HG02852 (cell line): Measurements from ENCODE around the gene IL12RB1.
"Not testable (repeated sequence)": the region's sequence is repeated elsewhere in the genome, so short reads cannot be mapped to it uniquely, and the experiment has no call there.

Experiments used
- ATAC-seq: cut with Tn5 transposase; IDR thresholded peaks from one replicate; pipeline ENCODE4 v1.9.1; 2021; ENCODE audit warnings: mild to moderate bottlenecking, moderate library complexity; ENCODE audit not compliant: unreplicated experiment

The IL12RB1 gene

DNA sequence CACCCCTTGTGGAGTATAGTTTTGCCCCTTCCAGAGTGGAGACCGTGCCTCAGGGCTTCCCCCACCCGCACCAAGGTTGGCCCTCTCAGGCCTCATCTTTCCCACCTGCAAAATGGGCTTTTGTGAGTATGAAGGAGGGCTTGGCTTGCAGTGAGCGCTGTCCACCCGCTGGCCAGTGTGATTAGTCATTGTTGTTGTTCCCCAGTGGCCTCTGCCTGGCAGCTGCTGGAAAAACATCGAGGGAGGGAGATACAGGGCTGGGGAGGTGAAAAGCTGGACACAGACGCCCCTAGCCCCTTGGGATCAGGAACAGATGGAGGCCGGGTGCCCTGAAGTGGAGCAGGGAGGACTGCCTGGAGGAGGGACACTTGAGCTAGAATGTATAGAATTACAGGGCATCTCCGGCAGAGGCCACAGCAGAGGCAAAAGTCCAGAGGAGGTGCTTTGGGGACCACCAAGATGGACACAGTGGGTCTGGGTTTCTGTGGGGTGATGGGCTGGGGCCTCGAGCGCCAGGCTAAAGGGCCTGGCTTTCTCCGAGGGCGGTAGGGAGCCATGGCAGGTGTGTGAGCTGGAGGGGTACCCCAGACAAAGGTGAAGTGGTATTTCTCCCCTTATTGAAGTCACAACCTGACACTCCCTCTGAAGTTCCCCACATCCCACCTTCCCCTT lies 3.9 kb upstream of the IL12RB1 start:
- no peak for ATAC-seq

DNA sequence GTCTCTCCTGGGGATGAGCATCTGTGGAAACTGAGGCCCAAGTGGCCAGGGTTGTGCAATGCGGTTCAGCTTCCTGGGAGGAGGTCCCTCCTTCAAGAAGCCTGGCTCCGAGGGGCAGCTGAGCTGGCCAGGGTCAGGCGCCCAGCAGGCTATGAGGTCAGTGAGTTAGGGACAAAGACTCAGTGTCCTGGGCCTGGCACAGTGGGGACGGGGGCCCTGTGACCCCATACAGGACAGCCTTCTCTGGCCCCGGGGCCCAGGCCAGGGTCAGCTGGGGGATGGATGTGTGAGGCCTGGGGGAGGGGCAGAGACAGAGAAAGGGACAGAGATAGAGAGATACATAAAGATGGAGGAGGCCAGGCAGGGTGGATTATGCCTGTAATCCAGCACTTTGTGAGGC lies 3.0 kb upstream of the IL12RB1 start:
- no peak for ATAC-seq

DNA sequence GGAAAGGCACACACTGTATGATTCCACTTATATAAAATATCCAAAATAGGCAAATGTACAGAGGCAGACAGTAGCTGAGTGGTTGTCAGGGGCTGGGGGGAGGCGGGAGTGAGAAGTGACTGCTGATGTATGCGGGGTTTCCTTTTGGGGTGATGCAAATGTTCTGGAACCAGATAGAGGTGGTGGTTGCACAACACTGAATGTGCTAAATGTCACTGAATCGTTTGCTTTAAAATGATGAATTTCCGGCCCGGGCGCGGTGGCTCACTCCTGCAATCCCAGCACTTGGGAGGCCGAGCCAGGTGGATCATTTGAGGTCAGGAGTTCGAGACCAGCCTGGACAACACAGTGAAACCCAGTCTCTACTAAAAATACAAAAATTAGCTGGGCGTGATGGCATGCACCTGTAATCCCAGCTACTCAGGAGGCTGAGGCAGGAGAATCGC lies 2.4 kb upstream of the IL12RB1 start:
- ATAC-seq, result not testable (repeated sequence)

DNA sequence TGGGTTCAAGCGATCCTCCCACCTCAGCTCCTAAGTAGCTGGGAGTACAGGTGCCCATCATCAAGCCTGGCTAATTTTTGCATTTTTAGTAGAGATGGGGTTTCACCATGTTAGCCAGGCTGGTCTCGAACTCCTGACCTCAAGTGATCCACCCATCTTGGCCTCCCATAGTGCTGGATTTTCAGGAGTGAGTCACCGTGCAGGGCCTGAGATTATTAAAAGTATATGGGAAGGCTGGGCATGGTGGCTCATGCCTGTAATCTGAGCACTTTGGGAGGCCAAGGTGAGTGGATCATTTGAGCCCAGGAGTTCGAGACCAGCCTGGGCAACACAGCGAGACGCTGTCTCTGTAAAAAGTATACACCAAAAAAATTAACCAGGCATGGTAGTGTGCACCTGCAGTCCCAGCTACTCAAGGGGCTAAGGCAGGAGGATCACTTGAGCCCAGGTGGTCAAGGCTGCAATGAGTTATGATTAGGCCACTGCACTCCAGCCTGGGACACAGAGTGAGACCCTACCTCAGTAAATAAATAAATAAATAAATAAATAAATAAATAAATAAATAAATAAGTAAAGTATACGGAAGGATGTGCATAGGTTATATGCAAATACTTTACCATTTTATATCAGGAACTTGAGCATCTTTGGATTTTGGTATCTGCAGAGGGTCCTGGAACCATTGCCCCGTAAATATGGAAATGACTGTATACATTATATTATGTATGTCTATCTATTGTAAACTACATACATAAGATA lies 854 bp downstream of the IL12RB1 start:
- no peak for ATAC-seq

DNA sequence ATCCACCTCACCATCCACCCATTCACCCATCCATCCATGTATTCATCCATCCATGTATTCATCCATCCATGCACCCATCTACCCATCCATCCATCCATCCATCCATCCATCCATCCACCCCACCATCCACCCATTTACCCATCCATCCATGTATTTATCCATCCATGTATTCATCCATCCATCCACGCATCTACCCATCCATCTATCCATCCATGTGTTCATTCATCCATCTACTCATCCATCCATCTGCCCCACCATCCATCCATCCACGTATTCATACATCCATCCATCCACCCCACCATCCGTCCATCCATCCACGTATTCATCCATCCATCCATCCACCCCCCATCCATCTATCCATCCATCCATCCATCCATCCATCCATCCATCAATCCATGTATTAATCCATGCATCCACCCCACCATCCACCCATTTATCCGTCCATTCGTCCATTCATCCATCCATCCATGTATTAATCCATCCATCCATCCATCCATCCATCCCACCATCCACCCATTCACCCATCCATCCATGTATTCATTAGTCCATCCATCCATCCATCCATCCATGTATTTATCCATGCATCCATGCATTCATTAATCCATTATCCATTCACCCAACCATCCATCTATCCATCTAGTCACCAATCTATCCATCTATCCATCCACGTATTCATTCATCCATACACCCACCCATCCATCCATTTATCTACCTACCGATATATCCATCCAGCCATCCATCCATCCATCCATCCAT lies 2.6 kb downstream of the IL12RB1 start:
- no peak for ATAC-seq

DNA sequence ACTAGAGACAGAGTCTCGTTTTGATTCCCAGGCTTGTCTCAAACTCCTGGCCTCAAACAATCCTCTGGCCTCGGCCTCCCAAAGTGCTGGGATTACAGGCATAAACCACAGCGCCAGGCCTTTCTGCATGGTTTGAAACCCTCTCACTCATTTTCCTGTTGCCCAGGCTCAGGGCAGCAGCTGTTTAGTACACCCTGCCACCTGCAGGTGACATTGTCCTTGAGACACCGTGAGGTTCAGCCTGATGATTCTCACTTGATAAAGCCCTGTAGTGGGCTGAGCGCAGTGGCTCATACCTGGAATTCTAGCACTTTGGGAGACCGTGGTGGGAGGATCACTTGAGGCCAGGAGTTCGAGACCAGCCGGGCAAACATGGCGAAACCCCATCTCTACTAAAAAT lies 12.5 kb downstream of the IL12RB1 start:
- ATAC-seq, result no peak

DNA sequence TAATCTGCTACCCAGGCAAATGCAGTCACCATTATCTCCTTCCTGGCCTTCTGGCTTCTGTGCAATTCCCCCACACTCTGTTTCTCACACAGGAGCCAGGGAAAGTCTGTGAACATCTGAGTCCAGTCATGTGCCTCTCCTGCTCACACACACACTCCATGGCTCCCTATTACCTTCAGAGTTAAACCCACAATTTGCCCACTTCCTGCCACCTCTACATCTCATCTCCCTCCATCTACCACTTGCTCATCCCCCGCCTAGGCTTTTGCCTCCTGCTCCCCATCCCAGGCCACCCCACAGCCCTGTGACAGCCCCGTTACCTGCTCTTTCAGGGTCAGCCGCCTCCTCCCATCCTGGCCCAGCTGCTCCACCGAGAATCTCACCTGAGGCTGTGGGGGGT lies 13.5 kb downstream of the IL12RB1 start:
- no peak for ATAC-seq

DNA sequence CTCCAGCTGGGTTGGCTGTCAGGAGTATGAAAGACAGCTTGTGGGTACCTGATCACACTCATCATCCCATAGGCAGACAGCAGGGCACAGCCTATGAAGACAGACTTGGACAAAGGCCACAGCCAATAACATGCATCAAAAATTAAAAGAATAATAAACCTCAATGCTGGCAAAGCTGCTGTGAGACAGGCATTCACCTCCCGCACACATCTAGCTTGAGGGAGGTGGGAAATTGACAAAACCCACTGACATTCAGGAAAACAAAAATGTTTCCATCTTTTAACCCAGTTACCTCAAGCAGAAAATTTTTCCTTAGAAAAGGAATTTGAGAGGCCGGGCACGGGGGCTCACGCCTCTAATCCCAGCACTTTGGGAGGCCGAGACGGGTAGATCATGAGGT lies 14.4 kb downstream of the IL12RB1 start:
- ATAC-seq, result no peak

DNA sequence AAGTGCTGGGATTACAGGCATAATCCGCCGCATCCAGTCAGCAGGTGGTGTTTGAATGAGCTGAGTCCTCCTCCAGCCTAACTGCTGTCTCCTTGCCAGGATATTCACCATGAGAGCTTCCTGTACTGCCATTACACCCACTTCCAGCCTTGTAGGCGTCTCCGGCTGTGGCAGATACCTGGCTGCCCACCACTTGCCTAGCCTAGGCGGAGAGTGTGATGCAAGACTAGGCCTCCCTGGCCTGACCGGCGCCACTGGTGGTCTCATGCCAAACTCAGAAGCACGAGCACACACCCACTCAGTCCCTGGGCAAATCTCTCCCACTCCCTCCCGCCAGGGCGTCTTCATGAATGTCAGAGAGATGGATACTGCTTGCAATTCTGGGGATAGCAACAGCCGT lies 16.6 kb downstream of the IL12RB1 start:
- no peak for ATAC-seq

DNA sequence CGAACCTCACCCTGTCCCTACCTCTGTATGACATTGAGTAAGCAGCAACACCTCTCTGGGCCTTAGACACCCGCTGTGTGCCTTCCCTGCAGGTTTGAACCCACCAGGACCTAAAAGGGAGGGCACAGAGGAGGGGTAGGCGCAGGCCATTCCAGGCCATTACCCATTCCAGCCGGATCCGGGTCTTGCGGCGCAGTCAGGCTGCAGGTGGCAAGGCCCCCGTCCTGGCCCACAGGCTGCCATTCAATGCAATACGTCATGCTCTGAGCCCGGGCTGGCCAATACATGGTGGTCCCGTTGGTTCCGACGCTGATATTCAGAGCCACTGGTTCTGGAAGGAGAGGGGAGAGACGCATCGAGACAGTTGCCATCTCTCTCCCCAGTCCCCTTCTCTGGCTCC lies 17.4 kb downstream of the IL12RB1 start:
- ATAC-seq, result no peak

DNA sequence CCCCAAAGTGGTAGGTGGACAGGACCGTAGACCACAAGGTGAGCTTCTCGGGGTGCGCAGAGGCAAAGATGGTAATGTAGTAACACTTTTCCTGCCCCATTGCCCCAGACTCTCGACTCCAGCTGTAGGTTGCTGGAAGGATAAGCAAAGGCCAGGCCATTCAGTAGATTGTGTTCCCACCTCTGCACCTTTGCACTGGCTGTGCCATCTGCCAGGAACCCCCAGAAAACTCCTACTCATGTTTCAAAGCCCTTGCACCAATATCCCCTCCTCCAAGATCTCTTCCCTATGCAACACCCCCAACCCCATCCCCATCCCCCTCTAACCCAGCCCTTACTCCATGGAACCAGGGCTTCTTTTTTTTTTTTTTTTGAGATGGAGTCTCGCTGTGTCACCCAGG lies 18.3 kb downstream of the IL12RB1 start:
- ATAC-seq, result no peak

DNA sequence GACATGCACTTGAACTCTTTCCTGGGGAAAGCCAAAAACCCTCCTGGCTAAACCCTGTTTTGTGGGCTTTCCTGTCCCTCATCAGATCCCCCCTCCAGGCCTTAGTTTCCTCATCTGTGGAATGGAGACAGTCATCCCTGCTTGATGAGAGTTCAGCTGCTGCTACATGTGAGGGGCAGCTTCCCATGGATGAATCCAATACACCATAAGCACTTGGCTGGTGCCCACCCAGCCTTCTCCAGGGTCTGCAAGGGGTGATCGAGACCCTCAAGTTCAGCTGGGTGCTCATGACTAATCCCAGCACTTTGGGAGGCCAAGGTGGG lies 21.6 kb downstream of the IL12RB1 start:
- no peak for ATAC-seq

DNA sequence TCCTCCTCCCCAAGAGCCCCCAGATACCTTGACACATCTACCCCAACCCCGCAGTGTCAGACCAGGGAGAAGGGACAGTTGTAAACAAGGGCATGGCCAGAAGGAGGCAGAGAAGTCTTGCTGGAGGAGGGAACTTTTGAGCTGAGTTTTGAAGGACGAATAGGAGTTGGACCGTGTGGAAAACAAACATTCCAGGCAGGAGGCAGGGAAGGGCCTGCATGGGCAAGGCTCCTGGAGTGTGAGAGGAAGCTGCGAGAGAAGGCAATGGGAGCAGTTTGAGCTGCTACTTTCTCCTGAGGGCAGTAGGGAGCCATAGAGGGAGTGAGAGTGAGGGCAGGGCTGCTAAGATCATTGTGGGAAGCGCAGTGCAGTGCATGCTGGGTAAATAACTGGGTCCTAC lies 23.3 kb downstream of the IL12RB1 start:
- ATAC-seq, result no peak

DNA sequence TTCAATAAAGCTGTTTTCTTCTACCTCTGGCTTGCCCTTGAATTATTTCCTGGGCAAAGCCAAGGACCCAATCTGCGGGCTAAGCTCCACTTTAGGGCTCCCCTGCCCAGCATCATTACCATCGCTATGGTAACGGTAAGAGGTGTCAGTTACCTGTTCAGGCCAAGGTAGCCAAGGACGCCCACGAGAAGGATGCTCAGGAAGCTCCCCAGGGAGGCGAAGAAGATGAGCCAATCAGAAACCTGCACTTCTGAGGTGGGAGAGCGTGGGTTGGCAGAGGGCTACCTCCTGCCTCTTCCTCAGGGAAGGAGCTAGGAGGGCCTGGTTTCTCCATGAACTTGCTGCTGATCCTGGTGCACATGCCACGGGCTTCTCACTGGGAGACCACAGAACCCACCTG lies 24.7 kb downstream of the IL12RB1 start:
- ATAC-seq, result no peak

DNA sequence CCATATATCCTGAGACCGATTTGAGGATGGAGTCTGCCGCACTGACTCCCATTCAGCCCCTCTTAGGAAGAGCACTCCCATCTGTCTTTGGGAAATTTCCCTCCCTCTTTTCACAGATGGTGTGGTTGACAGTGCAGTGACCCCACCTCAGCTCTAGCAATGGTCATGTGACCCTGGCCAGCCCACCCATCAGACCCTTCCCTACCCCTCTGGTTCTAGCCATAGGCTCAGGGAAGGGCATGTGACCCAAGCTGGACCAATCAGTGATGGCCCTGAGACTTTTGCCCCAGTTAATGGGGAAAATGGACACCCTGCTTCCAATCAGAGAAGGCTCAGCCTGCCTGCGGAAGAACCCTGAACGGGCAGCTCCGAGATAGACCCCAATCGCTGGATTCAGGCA lies 26.3 kb downstream of the IL12RB1 start:
- ATAC-seq, result no peak

DNA sequence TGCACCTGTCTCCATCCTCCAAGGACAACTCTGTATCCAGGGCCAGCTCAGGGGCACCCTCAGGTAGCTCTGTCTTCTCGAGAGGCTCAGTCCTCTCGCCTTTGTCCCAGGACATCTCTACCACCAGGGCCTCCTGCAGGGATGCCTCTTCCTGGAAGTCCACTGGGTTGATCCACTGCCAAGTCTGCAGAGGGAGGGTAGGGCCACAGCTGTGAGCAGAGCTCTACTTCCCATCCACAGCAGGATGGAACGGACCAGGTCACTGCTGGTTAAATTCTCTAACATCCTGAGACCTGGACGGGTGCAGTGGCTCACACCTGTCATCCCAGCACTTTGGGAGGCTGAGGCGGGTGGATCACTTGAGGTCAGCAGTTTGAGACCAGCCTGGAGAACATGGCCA lies 26.8 kb downstream of the IL12RB1 start:
- ATAC-seq, result no peak

DNA sequence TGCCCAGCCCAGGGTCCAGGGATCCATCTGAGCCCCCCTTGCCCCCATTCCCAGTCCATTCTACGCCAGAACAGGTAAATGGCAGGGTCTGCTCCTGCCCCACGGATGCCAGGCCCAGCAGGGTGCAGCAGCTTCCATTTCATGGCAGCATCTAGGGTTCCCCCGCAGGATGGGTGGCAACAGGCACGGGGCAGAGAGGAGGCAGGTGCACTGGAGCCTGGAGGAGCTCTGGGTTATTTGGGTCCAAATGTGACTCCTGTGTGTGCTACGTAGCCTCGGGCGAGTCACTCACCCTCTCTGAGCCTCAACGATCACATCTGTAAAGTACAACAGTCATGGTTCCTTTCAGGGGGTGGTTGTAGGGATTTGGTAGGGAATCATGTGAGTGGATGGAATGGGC lies 27.4 kb downstream of the IL12RB1 start:
- no peak for ATAC-seq

DNA sequence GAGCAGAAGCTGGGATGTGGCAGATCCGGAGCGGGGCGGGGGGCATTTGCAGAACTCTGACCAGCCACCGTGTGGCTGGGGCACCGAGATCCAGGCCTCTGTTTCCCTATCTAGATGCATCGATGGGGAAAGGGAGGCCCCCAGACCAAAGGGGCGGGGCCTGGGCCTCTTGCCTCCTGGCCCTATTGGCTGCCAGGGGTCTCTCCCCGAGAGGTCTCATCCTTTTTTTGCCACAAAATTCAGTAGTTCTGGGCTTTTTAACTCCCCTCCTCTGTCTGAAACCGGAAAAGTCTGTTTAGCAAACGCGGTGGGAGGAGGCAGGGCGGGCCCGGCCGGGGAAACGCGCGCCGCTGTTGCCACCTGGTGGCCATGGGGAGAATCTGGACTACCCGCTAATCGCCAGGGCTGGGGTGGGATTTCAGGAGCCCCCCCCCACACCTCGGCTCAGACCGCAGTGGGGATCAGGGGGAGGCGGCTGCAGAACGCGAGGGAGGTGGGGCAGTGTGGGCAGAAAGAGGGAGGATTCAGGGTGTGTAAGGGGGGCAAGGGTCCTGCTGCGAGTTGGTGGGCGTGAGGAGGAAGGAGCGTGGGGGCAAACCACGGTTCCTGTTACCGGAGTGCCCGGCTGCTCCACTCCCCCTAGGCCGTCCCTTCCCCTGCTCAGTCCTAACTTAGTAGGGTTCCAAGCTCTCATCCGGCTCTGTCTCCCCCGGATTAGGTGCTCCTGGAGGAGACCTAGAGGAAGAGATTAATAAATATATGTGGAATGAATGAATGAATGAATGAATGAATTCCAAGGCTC lies 28.3 kb downstream of the IL12RB1 start:
- no peak for ATAC-seq

DNA sequence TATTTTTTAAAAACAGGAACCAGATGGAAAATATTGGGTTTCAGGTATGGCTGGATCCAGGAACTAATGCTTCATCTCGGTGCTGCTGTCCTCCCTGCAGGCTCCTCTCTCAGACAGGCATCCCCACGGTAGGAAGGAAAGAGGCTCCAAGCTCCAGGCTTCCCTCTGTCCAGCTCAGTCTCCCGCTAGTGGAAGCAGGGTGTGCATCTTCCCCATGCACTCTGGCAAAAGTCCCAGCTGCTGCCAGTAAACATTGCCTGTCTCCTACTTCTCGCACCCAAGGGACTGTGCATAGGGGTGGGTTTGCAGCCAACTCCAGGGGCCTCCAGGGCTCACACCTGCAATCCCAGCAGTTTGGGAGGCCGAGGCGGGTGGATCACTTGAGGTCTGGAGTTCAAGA lies 29.2 kb downstream of the IL12RB1 start:
- no peak for ATAC-seq

DNA sequence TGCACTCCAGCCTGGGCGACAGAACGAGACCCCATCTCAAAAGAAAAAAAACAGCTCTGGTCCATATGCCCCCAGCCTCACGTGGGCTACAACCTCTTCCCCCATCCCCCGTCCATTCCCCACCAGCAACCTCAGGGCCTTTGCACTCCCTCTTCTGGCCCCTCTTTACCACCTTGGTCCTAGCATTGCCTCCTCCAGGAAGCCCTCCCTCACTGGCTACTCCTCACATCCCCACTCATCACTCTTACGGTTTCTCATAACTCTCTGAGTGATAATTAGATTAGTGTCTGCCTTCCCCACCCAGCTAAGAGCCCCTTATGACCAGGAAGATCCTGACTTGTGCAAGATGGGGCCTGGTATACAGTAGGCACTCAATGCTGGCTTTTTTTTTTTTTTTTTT lies 30.8 kb downstream of the IL12RB1 start:
- ATAC-seq, result no peak

DNA sequence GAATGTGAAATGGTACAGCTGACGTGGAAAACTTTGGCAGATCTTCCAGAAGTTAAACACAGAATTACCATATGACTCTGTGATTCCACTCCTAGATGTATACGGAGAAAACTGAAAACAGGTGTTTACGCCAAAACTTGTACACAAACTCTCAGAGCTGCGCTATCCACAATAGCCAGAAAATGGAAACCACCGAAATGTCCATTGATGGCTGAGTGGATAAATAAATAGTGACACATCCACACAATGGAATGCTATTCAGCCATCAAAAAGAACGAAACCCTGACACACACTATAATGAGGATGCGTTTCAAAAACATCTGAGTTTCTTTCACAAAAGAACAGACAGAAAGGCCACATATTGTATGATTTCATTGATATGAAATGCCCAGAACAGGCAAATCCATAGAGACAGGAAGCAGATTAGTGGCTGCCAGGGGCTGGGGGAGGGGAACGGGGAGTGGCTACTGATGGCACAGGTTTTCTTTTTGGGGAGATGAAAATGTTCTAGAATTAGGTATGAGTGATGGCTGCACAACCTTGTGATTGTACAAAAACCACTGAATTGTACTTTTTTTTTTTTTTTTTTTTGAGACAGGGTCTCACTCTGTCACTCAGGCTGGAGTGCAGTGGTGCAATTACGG lies 33.0 kb downstream of the IL12RB1 start:
- no peak for ATAC-seq
